GM11168 (cell line): ENCODE results near the gene ADTRP.
"Not testable (repeated sequence)": the region's sequence is repeated elsewhere in the genome, so short reads cannot be mapped to it uniquely, and the experiment has no call there.

Source experiments
- in situ Hi-C: fragments of 300-500 bp; cut with MboI; formaldehyde crosslinking; loops from one replicate; pipeline ENCODE4 v1.12.0; 2022; ENCODE audit warnings: low sequenced_read_pairs; ENCODE audit not compliant: unreplicated experiment

The ADTRP gene

DNA sequence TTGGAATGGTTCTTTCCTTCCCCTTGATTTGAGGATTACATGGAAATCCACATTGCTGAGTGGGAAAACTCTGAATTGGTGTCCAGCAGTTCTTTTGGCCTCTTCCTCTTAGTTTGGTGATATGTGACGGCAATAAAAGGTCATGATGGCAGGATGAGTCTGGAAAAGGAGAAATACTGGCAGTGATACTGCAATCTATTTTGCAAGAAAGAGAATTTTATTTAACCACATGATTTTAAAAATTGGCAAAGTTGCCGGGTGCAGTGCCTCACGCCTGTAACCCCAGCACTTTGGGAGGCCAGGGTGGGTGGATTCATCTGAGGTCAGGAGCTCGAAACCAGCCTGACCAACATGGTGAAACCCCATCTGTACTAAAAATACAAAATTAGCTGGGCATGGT, 73.1 kb downstream of the ADTRP start:
- in situ Hi-C loops = no loop called here

DNA sequence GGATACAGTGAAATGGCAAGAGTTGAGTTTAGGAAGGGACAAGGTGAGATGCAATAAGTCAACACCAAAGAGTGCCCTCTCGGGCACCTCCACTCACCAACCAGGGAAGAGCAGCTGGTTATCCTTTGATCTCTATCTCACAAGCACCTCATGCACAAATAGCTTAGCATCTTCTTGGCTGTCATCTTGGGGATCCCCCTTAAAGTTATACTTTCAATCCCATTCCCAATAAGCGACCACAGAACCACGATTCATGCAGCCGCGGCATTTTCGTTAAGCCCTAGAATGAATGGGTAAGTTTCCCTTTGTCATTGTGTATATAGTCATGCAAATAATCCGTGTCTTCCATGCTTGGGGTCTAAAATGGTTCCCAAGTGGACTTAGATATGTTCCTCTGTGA, 73.5 kb downstream of the ADTRP start:
- in situ Hi-C loops = no loop called here

DNA sequence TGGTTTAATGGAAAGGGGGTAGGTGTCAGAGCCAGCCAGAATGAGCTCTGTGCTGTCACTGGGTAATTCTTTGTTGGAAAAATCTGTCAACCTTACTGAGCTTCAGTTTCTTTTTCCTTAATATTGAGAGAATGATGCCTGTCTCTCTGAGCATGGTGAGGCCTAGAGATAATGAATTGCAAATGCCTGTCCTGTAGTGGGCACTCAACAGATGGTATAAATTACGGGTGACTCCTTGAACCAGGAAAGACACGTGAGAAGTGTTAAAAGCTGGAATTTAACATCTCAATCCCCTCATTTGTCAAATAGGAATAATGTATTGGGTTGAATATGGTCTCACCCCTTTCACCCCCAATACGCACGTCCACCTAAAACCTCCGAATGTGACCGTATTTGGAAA, 74.9 kb downstream of the ADTRP start:
- in situ Hi-C loops = no loop called here

DNA sequence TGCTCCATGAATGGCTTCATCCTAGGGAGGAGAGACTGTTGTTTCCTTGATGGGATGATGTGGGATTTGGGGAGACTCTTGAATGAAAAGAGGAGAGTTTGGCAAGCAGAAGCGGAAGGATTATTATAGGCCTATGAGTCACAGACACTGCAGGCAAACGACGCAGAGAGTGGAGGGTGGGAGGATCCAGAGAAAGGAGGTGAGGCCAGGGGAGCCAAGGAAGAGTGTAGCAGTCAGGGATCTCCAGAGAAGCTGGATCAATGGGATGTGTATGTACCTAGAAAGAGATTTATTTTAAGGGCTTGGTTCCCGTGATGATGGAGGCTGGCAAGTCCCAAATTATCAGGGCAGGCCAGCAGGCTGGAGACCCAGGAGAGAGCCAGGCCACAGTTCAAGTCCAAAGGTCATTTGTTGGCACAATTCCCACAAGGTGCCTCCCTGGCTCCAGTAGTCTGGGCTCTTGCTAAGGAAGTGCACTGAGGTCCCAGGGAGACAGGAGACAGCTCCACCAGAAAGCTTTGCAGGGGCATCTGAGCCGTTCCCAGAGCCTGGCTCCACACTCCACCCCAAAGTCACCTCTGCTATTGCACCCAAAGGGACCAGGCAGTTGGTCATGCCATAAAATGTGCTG, 76.0 kb downstream of the ADTRP start:
- in situ Hi-C loops = no loop called here

DNA sequence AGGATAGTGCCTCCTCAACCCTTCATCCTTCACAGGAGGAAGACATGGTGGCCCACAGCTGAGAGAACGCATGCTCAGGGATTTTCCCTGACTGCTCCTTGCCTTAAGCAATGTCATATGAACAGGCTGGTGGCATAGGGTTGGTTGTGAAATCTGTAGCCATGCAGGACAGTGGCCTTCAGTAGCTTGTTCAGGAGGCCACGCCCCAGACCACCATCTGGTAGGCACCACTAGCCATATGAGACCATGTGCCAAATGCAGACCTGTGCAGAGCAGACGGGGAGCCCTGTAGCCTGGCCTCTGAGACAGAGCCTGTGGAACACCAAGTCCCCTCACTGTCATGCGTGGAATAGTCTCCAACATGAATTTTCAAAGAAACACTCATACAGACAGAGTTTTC, 76.5 kb downstream of the ADTRP start:
- in situ Hi-C loops = no loop called here

DNA sequence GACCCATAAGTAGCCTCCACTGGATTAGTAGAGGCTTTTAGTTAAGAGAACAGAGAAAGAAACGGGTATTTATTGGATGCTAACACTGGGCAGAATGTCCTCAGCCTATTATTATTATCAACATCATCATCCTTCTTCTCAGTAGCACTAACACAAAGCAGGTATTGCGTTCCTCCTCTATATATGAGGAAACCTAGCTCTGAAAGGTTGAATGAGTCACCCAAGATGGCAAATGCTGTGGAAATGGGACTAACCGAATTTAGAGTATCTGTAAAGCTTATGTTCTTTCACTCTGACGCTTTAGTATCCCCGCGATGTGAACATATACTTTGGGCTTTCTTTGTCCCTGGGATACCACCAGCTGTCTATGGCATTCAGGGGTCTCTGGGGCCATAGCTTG, 77.0 kb downstream of the ADTRP start:
- in situ Hi-C loops = no loop called here

DNA sequence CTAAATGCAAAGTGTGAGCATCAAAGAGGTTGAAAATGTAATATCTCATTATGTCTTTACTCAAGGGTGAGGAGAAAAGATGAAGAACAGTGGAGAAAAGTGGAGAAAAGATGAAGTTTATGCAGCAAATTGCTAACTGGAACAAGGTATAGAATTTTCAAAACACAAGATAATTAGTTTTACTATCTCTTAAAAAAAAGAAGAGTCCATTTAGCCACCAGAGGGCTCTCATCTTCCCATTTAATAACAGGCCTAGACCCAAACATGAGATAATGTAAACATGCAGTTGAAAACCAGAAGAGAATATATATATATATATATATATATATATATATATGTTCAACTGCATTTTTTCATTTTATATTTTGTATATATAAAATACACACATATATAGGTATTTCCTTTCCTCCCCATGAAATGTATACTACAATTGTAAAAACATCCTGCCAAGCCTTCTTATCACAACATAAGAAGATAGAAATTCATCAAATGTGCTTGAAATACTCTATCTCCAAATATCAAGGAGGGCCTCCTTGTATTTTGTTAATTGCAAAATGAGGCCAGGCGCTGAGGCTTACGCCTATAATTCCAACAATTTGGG, 78.4 kb downstream of the ADTRP start:
- in situ Hi-C loops = no loop called here

DNA sequence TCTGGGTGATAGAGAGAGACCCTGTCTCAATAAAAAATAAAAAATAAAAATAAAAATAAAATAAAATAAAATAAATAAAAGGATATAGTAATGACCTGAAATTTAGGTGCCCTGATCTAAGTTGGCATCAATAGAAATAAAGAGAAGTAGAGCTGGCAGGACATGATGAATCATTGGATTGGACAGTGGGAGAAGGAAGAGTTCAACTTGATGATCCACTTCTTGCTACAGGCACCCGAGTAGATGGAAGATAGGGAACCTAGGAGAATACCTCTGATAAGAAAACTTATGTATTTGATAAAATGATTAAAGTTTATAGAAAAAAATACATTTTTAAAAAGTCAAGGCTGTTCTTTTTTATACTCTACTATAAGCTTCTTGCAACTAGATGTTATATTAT, 79.0 kb downstream of the ADTRP start:
- in situ Hi-C loops = no loop called here

DNA sequence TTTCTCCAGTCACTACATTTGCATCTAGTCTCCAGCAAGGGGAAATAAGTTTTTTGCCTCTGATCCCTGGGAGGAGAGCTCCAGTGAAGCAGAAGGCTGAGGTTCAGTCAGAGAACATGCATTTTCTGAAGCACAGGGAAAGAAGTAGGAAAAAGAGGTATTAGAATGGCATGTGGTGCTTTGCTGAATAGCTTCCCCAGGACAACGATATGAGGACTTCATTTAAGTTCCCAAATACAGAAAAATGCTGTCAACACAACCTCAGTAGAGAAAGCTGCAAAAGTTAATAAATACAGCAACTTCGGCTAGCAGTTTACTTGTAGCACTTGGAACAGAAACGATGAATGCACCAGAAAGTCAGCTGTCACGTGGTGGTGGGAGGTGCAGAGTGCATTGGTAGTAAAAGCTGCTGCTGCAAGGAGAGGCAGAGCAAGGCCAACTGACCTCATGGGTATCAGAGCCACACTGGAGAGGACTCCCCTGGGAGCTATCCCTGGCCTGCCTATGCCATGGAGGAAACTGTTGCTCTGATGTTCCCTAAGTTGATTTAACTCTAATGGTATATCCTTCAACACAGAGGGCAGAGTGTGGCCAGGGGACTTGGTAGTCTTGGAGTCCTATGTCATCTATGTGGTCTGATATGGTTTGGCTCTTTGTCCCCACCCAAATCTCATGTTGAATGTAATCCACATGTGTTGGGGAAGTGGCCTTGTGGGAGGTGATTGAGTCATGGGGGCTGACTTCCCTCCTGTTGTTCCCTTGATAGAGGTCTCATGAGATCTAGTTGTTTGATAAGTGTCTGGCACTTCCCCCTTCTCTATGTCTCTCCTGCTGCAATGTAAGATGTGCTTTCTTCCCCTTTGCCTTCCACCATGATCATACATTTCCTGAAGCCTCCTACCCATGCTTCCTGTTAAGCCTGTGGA, 85.9 kb downstream of the ADTRP start:
- in situ Hi-C loops = no loop called here

DNA sequence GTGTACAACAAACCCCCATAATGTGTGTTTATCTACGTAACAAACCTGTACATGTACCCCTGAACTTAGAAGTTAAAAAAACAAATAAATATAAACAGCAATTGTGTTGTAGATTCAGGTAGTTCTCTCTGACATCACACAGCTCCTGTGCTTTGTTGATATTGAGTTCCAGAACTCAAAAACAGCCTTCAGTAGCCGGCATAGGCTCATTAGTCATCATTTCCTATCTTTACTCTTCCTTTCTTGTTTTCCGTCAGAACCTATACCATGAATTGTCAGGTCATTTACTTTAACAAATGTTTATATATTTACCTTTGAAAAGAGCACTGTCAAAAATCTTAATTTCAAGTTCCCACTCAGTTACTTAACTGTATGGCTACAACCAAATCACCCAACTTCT, 88.8 kb downstream of the ADTRP start:
- in situ Hi-C loops = no loop called here

DNA sequence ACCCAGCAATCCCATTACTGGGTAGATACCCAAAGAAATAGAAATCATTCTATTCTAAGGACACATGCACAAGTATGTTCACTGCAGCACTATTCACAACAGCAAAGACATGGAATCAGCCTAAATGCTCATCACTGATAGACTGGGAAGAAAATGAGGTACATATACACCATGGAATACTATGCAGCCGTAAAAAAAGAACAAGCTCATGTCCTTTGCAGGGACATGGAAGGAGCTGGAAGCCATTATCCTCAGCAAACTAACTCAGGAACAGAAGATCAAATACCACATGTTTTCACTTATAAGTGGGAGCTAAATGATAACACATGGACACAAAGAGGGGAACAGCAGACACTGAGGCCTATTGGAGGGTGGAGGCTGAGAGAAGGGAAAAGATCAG, 89.2 kb downstream of the ADTRP start:
- in situ Hi-C loops = not testable (repeated sequence)

DNA sequence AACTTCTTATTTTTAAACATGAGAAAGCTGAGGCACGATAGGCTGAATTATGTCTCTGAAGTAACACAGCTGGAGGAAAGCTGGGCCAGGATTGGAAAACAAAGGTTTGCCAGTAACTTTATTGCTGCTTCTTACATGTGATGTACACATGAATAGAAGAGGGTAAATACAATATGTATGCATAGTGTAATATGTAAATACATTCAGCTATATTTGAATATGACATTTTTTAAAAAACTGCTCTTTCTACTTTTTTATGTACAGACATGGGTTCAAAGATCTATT, 90.2 kb downstream of the ADTRP start:
- in situ Hi-C loops = no loop called here

DNA sequence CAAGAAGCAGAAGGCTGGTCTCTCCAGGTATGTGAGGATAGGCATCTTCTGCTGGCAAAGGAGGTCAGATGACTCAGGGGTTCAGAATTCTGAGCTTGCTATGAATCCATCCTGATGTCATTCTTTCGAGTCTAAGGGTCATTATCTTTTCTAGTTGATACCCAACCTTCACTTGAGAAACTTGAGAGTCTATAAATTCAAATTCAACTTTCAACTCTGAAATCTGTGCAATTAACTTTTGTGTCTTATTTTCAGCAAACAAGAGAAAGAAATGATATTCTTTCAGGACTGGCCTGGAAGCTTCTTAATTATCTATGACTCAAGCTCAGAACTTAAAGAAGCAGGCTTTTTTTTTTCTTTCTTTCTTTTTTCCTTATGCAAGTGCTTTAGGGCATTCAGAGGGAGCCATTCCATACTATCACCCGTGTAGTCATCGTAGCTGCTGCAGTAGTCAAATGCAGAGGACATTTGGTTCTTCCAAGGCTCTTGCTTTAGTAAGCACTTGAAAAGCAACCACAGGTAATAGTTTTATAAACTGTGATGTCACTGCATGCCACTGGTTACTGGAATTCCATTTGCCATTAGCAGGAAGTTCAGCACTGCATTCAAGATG, 93.0 kb downstream of the ADTRP start:
- in situ Hi-C loops = no loop called here

DNA sequence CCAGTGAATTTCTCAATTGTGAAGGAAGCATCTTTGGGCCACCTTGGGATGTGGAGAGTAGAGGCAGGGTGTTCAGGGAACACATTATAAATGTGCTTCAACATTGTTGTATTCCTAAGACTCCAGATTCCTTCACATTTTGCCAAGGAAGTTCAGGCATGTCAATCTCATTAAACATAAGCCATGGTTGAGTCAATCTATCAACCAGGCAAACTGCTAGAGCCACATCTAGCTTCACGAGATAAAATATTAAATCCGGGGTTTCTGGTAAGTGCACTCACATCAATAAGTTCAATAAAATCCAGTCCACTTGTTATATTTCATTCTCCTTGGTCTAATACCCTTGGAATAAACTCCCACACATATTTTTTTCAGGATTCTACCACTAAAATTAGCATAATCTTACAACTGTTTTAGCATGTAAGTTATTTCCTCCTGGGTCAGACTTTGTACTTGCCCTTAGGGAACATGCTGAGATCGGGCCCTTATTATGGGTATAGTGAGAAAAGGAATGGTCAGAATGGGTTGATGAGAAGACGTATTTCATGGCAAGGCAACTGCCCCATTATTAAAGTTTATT, 93.6 kb downstream of the ADTRP start:
- in situ Hi-C loops = no loop called here

DNA sequence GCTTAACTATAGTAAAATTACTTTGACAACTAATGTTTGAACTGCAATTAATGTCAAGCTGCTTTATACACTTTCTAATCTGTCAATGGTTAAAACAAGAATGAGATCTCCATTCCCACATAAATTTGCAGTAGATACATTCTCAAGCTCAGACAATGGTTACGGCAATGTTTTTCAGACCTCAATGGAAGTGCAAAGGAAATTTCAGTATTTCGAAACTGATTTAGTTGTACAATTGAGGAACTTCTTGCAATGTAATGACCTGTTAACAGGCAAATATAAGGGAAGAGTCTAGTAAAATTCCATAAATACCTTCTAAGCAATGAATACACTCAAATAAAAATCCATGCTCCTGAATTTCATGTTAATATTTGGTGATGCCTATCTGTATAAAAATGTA, 94.7 kb downstream of the ADTRP start:
- in situ Hi-C loops = no loop called here

DNA sequence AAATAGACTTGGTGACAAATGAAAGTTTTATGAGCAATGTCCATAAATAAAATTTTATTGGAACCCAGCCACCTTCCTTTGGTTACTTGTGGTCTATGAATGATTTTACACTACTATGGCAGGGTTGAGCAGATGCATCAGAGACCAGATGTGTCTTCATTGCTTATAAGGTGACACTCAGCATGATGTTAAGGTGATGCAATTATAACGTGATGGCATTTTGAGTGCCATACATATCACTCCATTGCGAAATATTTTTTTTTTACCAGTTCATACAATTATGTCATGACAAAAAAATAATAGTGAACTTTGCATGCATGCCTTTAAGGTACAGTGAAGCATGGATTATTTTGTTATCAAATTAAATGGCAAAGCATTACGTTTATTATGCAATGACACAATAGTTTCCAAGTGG, 96.0 kb downstream of the ADTRP start:
- in situ Hi-C loops = no loop called here

DNA sequence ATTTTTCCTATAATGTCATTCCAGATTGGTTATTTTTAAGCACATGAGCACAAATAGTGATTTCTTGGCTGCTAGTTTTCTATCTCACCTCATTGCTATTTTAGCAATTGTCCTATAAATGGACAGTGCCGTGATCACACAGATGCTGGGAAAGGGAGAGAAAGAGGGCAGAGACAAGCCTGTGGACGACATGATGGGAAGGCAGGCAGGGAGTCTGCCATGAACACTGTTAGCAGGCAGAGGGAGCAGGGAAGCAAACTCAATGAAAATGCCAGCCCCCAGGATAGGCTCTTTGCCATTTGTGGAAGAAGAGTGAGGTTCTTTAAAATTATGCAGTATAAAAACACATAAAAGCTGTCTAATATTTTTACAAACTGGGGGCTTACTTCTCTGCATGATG, 96.8 kb downstream of the ADTRP start:
- in situ Hi-C loops = no loop called here

DNA sequence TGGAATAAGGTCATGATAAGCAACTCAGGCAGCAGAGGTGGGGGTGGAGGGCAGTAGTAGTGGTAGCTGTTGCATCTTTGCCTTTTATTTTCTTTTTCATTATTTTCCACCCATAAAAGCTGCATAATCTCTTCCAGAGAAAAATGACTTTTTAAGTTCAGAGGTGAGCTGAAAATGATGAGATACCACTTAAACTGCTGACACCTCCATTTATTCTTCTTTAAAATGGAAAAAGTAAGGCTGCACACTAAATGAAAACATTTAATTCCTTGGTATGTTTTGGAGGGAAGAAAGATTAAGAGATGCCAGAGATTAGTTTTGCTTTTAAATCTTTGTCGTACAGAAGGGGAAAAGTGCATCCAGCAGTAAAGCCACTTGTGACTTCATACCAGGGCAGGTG, 97.2 kb downstream of the ADTRP start:
- in situ Hi-C loops = no loop called here

DNA sequence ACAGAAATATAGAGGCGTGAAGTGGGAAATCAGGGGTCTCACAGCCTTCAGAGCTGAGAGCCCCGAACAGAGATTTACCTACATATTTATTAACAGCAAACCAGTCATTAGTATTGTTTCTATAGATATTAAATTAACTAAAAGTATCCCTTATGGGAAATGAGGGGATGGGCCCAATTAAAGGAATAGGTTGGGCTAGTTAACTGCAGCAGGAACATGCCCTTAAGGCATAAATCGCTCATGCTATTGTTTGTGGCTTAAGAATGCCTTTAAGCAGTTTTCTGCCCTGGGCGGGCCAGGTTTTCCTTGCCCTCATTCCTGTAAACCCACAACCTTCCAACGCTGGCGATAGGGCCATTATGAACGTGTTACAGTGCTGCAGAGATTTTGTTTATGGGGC, 98.1 kb downstream of the ADTRP start:
- in situ Hi-C loops = not testable (repeated sequence)

DNA sequence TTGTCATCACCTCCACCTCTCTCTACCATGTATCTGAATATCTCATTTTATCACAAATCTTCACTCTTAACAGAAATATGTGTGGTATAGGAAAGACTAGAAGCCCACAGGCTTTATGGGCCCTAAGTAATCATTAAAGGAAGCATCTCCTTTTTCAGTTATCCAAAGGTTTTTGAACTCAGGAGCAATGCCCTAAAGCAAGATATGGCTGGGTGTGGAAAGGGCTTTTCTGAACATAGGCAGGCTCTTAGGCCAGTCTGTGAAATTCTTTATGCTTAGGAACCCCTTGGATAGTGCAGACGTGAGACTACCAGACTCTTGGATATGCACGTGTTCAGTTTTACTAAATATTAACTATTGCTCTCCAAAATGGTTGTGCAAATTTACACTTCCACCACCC, 99.5 kb downstream of the ADTRP start:
- in situ Hi-C loops = no loop called here

DNA sequence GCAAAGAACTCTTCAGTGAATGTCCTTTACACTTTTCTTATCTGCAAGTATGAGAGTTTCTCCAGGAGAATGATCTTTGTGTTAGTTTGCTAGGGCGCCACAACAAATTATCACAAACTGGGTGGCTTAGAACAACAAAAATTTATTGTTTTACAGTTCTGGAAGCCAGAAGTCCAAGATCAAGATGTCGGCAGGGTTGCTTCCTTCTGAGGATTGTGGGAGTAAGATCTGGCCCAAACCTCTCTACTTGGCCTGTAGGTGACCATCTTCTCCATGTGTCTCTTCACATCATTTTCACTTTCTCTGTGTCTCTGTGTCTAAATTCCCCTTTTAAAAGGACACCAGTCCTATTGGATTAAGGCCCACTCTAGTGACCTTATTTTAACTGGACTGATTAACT, 103.0 kb downstream of the ADTRP start:
- in situ Hi-C loops = no loop called here
